Measurements from ENCODE around the gene USP24. TPM values are rescaled to one million over a fixed set of nuclear protein-coding genes. Genes with fewer than 3 reads are reported as not detected.

Gene USP24
- total RNA-seq, 2 donors from 2014 or later = 47.8 to 58.5 TPM

DNA sequence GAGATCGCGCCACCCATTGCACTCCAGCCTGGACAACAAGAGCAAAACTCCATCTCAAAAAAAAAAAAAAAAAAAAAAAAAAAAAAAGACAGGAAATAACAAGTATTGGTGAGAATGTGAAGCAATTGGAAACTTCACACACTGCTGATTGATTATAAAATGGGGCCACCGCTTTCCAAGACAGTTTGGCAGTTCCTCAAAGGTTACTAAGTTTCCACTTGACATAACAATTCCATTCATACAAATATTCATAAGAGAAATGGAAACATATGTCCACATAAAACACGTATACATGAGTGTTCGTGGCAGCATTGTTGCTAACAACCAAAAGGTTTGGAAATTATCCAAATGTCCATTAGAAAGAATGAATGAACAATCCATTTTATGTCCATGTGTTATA, 26.3 kb downstream of the USP24 start:
- no peaks in the 10 kb centered on the region for H3K9me3 ChIP-seq
- ATAC-seq (ENCODE audit: insufficient number of reproducible peaks, low FRiP score, low read depth) (no peak), DNase-seq (ENCODE audit: low spot score) (no peak)
- H3K27ac ChIP-seq = no peak overlapping the region
- TF ChIP-seq, protein P1, sequence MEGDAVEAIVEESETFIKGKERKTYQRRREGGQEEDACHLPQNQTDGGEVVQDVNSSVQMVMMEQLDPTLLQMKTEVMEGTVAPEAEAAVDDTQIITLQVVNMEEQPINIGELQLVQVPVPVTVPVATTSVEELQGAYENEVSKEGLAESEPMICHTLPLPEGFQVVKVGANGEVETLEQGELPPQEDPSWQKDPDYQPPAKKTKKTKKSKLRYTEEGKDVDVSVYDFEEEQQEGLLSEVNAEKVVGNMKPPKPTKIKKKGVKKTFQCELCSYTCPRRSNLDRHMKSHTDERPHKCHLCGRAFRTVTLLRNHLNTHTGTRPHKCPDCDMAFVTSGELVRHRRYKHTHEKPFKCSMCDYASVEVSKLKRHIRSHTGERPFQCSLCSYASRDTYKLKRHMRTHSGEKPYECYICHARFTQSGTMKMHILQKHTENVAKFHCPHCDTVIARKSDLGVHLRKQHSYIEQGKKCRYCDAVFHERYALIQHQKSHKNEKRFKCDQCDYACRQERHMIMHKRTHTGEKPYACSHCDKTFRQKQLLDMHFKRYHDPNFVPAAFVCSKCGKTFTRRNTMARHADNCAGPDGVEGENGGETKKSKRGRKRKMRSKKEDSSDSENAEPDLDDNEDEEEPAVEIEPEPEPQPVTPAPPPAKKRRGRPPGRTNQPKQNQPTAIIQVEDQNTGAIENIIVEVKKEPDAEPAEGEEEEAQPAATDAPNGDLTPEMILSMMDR (IDR thresholded peaks at IDR 0.05) = no peak
- no peaks in the 10 kb centered on the region for H3K36me3 ChIP-seq
- no peaks in the 10 kb centered on the region for H3K27me3 ChIP-seq (replicated peaks; ENCODE audit: insufficient read depth)
- no peaks in the 10 kb centered on the region for H3K4me1 ChIP-seq (ENCODE audit: control insufficient read depth in 1 of 2, low read depth in 2 of 2)
- H3K4me3 ChIP-seq = no peak overlapping the region

DNA sequence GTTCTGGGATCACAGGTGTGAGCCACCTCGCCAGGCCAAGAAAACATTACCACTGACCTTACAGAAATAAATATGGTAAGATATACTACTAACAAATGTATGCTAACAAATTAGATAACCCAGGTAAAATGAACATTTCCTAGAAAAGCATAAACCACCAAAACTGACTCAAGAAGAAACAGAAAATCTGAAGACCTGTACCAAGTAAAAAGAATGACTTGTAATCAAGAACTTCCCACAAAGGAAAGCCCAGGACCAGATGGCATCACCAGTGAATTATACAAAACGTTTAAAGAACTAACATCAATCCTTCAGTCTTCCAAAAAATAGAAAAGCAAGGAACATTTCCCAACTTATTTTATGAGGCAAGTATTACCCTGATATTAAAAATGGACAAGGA, 29.3 kb downstream of the USP24 start:
- Histone ChIP-seq H3K36me3 (no peaks in the 10 kb centered on the region), H3K9me3 (no peaks in the 10 kb centered on the region), H3K4me3 (no peak overlapping the region), H3K27ac (no peak overlapping the region), H3K27me3 (replicated peaks; ENCODE audit: insufficient read depth) (no peaks in the 10 kb centered on the region), H3K4me1 (ENCODE audit: control insufficient read depth in 1 of 2, low read depth in 2 of 2) (no peaks in the 10 kb centered on the region)
- ATAC-seq (ENCODE audit: insufficient number of reproducible peaks, low FRiP score, low read depth) = no peak
- no peak for DNase-seq (ENCODE audit: low spot score)
- TF ChIP-seq, protein P1 (IDR thresholded peaks at IDR 0.05) = no peak

DNA sequence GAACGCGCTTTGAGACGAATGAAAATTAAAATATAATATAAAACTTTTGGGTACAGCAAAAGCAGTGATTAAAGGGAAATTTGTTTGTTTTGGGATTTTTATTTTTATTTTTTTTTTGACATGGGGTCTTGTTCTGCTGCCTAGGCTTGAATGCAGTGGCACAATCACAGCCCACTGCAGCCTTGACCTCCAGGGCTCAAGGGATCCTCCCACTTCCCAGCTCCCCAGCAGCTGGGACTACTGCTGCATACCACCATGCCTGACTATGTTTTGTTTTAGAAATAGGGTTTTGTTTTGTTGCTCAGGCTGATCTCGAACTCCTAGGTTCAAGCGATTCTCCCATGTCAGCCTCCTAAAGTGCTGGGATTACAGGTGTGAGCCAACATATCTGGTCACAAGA, 30.3 kb downstream of the USP24 start:
- no peak for ATAC-seq (ENCODE audit: insufficient number of reproducible peaks, low FRiP score, low read depth)
- Histone ChIP-seq H3K9me3 (no peaks in the 10 kb centered on the region), H3K27ac (no peak overlapping the region), H3K36me3 (no peaks in the 10 kb centered on the region), H3K4me3 (no peak overlapping the region), H3K27me3 (replicated peaks; ENCODE audit: insufficient read depth) (no peaks in the 10 kb centered on the region), H3K4me1 (ENCODE audit: control insufficient read depth in 1 of 2, low read depth in 2 of 2) (no peaks in the 10 kb centered on the region)
- TF ChIP-seq, protein P1 (IDR thresholded peaks at IDR 0.05) = no peak
- DNase-seq (ENCODE audit: low spot score) = no peak

DNA sequence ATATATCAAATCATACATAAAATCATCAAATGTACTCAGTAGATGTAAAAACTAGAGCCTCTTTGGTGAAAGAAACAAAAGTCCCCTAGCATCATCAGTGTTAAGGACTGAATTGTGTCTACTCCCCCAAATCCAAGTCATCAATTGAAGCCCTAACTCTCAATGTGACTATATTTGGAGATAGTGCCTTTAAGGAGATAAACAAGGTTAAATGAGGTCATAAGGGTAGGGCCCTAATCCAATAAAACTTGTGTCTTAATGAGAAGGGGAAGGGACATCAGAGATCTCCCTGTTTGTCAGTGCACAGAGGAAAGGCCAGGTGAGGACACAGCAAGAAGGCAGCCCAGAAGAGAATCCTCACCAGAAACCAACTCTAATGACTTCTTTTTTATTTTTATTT, 33.5 kb downstream of the USP24 start:
- TF ChIP-seq, protein P1 (IDR thresholded peaks at IDR 0.05) = no peak
- DNase-seq (ENCODE audit: low spot score) = no peak
- no peak for ATAC-seq (ENCODE audit: insufficient number of reproducible peaks, low FRiP score, low read depth)
- Histone ChIP-seq H3K4me1 (ENCODE audit: control insufficient read depth in 1 of 2, low read depth in 2 of 2) (no peaks in the 10 kb centered on the region), H3K4me3 (no peak overlapping the region), H3K27me3 (replicated peaks; ENCODE audit: insufficient read depth) (no peaks in the 10 kb centered on the region), H3K36me3 (no peaks in the 10 kb centered on the region), H3K27ac (no peak overlapping the region), H3K9me3 (no peaks in the 10 kb centered on the region)

DNA sequence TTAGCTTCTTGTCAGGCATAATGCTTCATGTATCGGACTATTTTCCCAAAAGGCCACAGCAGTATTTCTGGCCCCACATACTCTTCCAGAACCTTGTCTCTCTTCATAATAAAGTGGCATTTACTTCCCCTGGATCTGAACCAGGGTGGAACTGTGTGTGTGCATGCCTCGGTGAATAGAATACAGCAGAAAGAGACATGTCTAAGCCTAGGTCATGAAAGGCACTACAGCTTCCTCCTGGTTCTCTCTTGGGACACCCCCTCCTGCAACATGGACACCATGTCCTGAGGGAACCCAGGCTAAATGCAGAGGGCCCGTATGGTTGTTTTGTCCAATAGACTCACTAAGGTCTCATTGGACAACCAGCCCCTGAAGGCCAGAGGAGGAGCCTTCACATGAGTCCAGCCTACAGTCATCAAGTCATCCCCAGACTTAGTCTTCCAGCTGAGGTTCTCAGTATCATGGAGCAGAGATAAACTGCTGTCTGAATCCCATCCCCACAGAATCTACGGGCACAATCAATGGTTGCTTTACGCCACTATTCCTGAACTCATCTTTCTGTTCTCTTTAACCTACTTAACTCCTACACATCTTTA, 35.0 kb downstream of the USP24 start:
- no peaks in the 10 kb centered on the region for H3K4me1 ChIP-seq (ENCODE audit: control insufficient read depth in 1 of 2, low read depth in 2 of 2)
- H3K27ac ChIP-seq = no peak overlapping the region
- H3K36me3 ChIP-seq = no peaks in the 10 kb centered on the region
- no peak for DNase-seq (ENCODE audit: low spot score)
- H3K9me3 ChIP-seq = no peaks in the 10 kb centered on the region
- no peak for ATAC-seq (ENCODE audit: insufficient number of reproducible peaks, low FRiP score, low read depth)
- no peak overlapping the region for H3K4me3 ChIP-seq
- H3K27me3 ChIP-seq (replicated peaks; ENCODE audit: insufficient read depth) = no peaks in the 10 kb centered on the region
- TF ChIP-seq, protein P1 (IDR thresholded peaks at IDR 0.05) = no peak

All from thoracic aorta (tissue), 2 donors.